Nephron progenitor cell (in vitro differentiated cells): Measurements from ENCODE around the gene CD164.

Experiments
- DNase-seq: peaks from one replicate; pipeline ENCODE4 v3.0.0; 2021
- H3K27ac Mint-ChIP-seq: 2 replicates; pipeline ENCODE4 v1.8.0; 2021; ENCODE audit warnings: mild to moderate bottlenecking, moderate library complexity, mixed read lengths
- H3K27me3 Mint-ChIP-seq: 2 replicates; pipeline ENCODE4 v1.8.0; 2021; ENCODE audit warnings: mild to moderate bottlenecking, low read depth, mixed read lengths; ENCODE audit not compliant: poor library complexity
- H3K36me3 Mint-ChIP-seq: 2 replicates; pipeline ENCODE4 v1.8.0; 2021; ENCODE audit warnings: low read depth, mixed read lengths
- H3K4me1 Mint-ChIP-seq: 2 replicates; pipeline ENCODE4 v1.8.0; 2021; ENCODE audit warnings: mixed read lengths
- H3K4me3 Mint-ChIP-seq: 2 replicates; pipeline ENCODE4 v1.8.0; 2021; ENCODE audit warnings: mild to moderate bottlenecking, moderate library complexity, mixed read lengths
- H3K9me3 Mint-ChIP-seq: 2 replicates; pipeline ENCODE4 v1.8.0; 2021; ENCODE audit warnings: mild to moderate bottlenecking, moderate library complexity, mixed read lengths
- CTCF ChIP-seq: fragments of 200-600 bp; sonication (generic); IDR thresholded peaks from 2 replicates; pipeline ENCODE4 v1.5.0; 2021; ENCODE audit warnings: antibody characterized with exemption

Gene CD164

GRCh38 chr6:109328629-109329028 lies 53.6 kb downstream of the CD164 start:
- Mint-ChIP-seq H3K36me3 (no peaks in the 10 kb centered on the region), H3K27ac (no peak overlapping the region), H3K4me1 (peaks cover 15% of the 10 kb centered on the region), H3K4me3 (no peak overlapping the region), H3K9me3 (no peaks in the 10 kb centered on the region), H3K27me3 (no peaks in the 10 kb centered on the region)
- TF ChIP-seq CTCF: no peak
- no peak for DNase-seq

- H3K27ac Mint-ChIP-seq: peak overlapping the region; percentile 93
- no peak for DNase-seq
- no peak for TF ChIP-seq CTCF
- H3K4me1 Mint-ChIP-seq: peaks cover 19% of the 10 kb centered on the region
- H3K27me3 Mint-ChIP-seq: no peaks in the 10 kb centered on the region
- no peaks in the 10 kb centered on the region for H3K9me3 Mint-ChIP-seq
- no peak overlapping the region for H3K4me3 Mint-ChIP-seq
- no peaks in the 10 kb centered on the region for H3K36me3 Mint-ChIP-seq
Measured at GRCh38 chr6:109327959-109328358, 54.3 kb downstream of the CD164 start.

DNA sequence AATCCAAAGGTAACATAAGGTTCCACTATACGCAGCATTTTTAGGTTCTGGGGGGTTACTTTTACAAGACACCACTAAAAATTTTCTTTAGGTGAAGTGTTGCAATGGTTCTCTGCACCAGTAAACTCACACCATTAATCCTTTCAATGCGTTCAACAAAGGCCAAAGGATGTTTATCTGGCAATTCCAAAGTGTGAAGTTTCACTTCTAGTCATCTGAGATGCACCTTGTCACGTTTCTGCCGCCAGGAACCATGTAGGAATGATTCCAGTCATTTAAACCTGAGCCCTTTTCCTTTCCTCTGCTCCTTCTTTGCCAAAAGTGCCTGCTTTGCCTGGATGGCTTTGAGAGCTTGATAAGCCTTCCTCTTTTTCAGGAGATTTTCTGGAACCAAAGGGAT lies 54.8 kb downstream of the CD164 start:
- Mint-ChIP-seq H3K27ac (peak overlapping the region; percentile 93), H3K4me3 (no peak overlapping the region), H3K27me3 (no peaks in the 10 kb centered on the region), H3K4me1 (peaks cover 23% of the 10 kb centered on the region), H3K9me3 (no peaks in the 10 kb centered on the region), H3K36me3 (no peaks in the 10 kb centered on the region)
- TF ChIP-seq CTCF: no peak
- no peak for DNase-seq

DNA sequence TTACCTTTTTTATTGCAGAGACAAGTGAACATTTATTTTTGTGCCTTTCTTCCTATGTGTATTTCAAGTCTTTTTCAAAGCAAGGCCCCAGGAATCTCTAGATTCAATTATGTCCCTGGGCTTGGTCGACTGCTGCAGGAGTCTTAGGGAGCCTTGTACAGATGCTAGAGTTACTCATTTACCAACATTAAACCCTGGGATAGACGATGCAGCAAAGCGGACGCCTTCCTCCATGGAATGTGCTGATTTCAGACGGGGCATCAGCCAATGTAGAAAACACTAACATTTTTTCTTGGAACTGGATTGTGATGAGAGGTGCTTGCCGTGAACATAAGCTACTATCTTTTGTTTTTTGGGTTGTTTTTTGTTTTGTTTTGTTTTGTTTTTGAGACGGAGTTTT lies 55.9 kb downstream of the CD164 start:
- no peak overlapping the region for H3K27ac Mint-ChIP-seq
- H3K4me1 Mint-ChIP-seq: peaks cover 34% of the 10 kb centered on the region
- no peak for DNase-seq
- no peak for TF ChIP-seq CTCF
- no peaks in the 10 kb centered on the region for H3K27me3 Mint-ChIP-seq
- no peaks in the 10 kb centered on the region for H3K9me3 Mint-ChIP-seq
- no peaks in the 10 kb centered on the region for H3K36me3 Mint-ChIP-seq
- no peak overlapping the region for H3K4me3 Mint-ChIP-seq

DNA sequence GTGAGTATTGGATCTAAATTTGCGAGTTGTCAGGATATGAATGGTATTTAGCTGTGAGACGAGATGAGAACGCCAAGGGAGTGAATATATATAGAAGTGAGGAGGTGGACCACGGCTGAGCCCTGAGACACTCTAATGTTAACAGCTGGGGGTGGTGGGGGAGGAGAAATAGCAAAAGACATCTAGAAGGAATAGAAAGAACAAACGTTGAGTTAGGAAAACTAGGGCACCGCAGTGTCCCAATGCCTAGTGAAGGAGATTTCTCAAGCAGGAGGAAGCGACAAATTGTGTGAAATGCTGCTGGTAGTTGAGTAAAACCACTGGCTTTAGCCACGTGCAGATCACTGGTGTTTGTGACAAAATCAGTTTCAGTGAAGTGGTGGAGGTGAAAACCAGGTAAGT lies 56.9 kb downstream of the CD164 start:
- Mint-ChIP-seq H3K27me3 (no peaks in the 10 kb centered on the region), H3K27ac (no peak overlapping the region), H3K4me1 (peaks cover 40% of the 10 kb centered on the region), H3K36me3 (no peaks in the 10 kb centered on the region), H3K4me3 (no peak overlapping the region), H3K9me3 (no peaks in the 10 kb centered on the region)
- DNase-seq: no peak
- no peak for TF ChIP-seq CTCF

GRCh38 chr6:109323241-109323640 lies 59.0 kb downstream of the CD164 start:
- Mint-ChIP-seq H3K9me3 (no peaks in the 10 kb centered on the region), H3K36me3 (no peaks in the 10 kb centered on the region), H3K4me3 (no peak overlapping the region), H3K27ac (no peak overlapping the region), H3K27me3 (no peaks in the 10 kb centered on the region), H3K4me1 (peaks cover 53% of the 10 kb centered on the region)
- DNase-seq: no peak
- TF ChIP-seq CTCF: no peak
